GM12878 (cell line): Measurements from ENCODE around the gene DCAF5.
A peak's percentile ranks its signal among the peaks of the same experiment; 100 is the strongest.

Experiments
- BHLHE40 ChIP-seq, 2 experiments: fragments of 450-650 bp in 1 of 2; IDR thresholded peaks; 2 replicates each; pipeline ENCODE4 v1.6.1; 2011 to 2017; ENCODE audit warnings: low read depth in 2 of 2, borderline replicate concordance in 1 of 2, improper control_type of control experiment in 1 of 2, low read length in 1 of 2, mild to moderate bottlenecking in 1 of 2
- CTCF ChIP-seq, 3 experiments: IDR thresholded peaks in 2 of 3; conservative IDR thresholded peaks in 1 of 3; 2 replicates each; pipeline ENCODE4 v1.5.1; 2011; ENCODE audit warnings: low read depth in 3 of 3, low read length in 3 of 3, mild to moderate bottlenecking in 3 of 3, control low read depth in 2 of 3, moderate library complexity in 2 of 3, inconsistent platforms in 1 of 3, mixed read lengths in 1 of 3; ENCODE audit not compliant: control insufficient read depth in 2 of 3, insufficient read depth in 1 of 3; ENCODE audit errors: extremely low read depth in 1 of 3
- MYC ChIP-seq: IDR thresholded peaks from 2 replicates; pipeline ENCODE4 v1.6.1; 2011; ENCODE audit warnings: mild to moderate bottlenecking, low read length, moderate library complexity, inconsistent platforms; ENCODE audit not compliant: insufficient read depth, insufficient replicate concordance, insufficient read length, severe bottlenecking
- NFIC ChIP-seq: IDR thresholded peaks from 2 replicates; pipeline ENCODE4 v1.6.1; 2012; ENCODE audit warnings: low read depth, mild to moderate bottlenecking, inconsistent platforms, low read length, moderate library complexity
- NKRF ChIP-seq: fragments of 450-650 bp; conservative IDR thresholded peaks from 2 replicates; pipeline ENCODE4 v1.6.1; 2017; ENCODE audit warnings: mild to moderate bottlenecking, moderate library complexity
- POLR2A ChIP-seq: IDR thresholded peaks from 2 replicates; pipeline ENCODE4 v1.6.1; 2011; ENCODE audit warnings: low read depth, mild to moderate bottlenecking, low read length
- RAD51 ChIP-seq: fragments of 450-650 bp; IDR thresholded peaks from 2 replicates; pipeline ENCODE4 v1.6.1; 2016; ENCODE audit warnings: moderate library complexity, mild to moderate bottlenecking, inconsistent platforms
- REST ChIP-seq: IDR thresholded peaks from 2 replicates; pipeline ENCODE4 v1.6.1; 2012; ENCODE audit warnings: mild to moderate bottlenecking, low read depth, low read length
- SRF ChIP-seq, 2 experiments: IDR thresholded peaks; 2 replicates each; pipeline ENCODE4 v1.6.1; 2011; ENCODE audit warnings: low read depth in 2 of 2, low read length in 2 of 2, mild to moderate bottlenecking in 1 of 2, moderate library complexity in 1 of 2
- TCF3 ChIP-seq: IDR thresholded peaks from 2 replicates; pipeline ENCODE4 v1.6.1; 2012; ENCODE audit warnings: low read depth, mild to moderate bottlenecking, low read length, borderline replicate concordance; ENCODE audit not compliant: insufficient read depth
- USF1 ChIP-seq: IDR thresholded peaks from 2 replicates; pipeline ENCODE4 v1.6.1; 2011; ENCODE audit warnings: borderline replicate concordance, low read depth, mild to moderate bottlenecking, moderate library complexity, mixed read lengths, low read length; ENCODE audit not compliant: insufficient read depth; ENCODE audit errors: extremely low read length
- ZBTB33 ChIP-seq: fragments of 450-650 bp; IDR thresholded peaks from 2 replicates; pipeline ENCODE4 v1.6.1; 2017; ENCODE audit warnings: mild to moderate bottlenecking

GRCh38 chr14:69107407-69108003 is 45.4 kb downstream of the DCAF5 start:
- TF ChIP-seq RAD51 (no peak), CTCF (IDR thresholded peaks at IDR 0.05 in 2 of 3, conservative IDR thresholded peaks at IDR 0.05 in 1 of 3; ENCODE audit: control insufficient read depth in 2 of 3, extremely low read depth in 1 of 3, insufficient read depth in 1 of 3, low read depth in 3 of 3, low read length in 3 of 3) (peak; percentile 60 to 77 (median 68)), POLR2A (no peak), NKRF (no peak), MYC (no peak), BHLHE40 (IDR thresholded peaks at IDR 0.05; ENCODE audit: borderline replicate concordance in 1 of 2, low read depth in 2 of 2, low read length in 1 of 2) (no peak), REST (no peak), TCF3 (no peak), SRF (IDR thresholded peaks at IDR 0.05; ENCODE audit: low read depth in 2 of 2, low read length in 2 of 2) (no peak), NFIC (no peak), ZBTB33 (no peak), USF1 (no peak)
